HCT116 (cell line): ENCODE measurements around the gene TANC1. TPM values are rescaled to one million over a fixed set of nuclear protein-coding genes. Genes with fewer than 3 reads are reported as not detected.

ENCODE experiments used
- ATAC-seq: fragments of 200-7000 bp; cut with Tn5 transposase; 2 replicates; pipeline ENCODE4 v1.9.1; 2020; ENCODE audit warnings: mild to moderate bottlenecking, moderate library complexity
- BruUV-seq: library from RNA; stranded (reverse); fragments of 400-500 nt; replicated peaks from 2 replicates; lab custom pipeline; 2021; lab: Mats Ljungman, UMichigan
- CTCF ChIA-PET: fragments of 300-600 bp; sonication (Branson Sonifier 250); formaldehyde crosslinking; loops from one replicate; lab custom pipeline; 2021; ENCODE audit warnings: antibody characterized with exemption; lab: Charles Lee
- POLR2A ChIA-PET: fragments of 300-600, 350-600 bp; sonication (Branson Sonifier 250); formaldehyde crosslinking; loops from one replicate; lab custom pipeline; 2021; ENCODE audit warnings: antibody characterized with exemption; lab: Charles Lee
- RAD21 ChIA-PET, 2 experiments: fragments of 300-600 bp; sonication (Branson Sonifier 250); formaldehyde crosslinking; loops; one replicate each; lab custom pipeline; 2023; ENCODE audit warnings: low total read pairs in 2 of 2; ENCODE audit not compliant: uncharacterized antibody in 2 of 2, unreplicated experiment in 2 of 2, low non-redundant PET in 1 of 2; lab: Charles Lee
- DNase-seq: peaks from one replicate; pipeline ENCODE4 v3.0.0-alpha.2; 2010; ENCODE audit warnings: low read depth, low spot score
- H2AFZ ChIP-seq: fragments of 200-600 bp; shearing (Covaris generic), sonication (generic); 2 replicates; pipeline ENCODE4 v1.6.1; 2017; ENCODE audit warnings: low read depth, mixed run types, mixed read lengths, antibody characterized with exemption, low read length; ENCODE audit not compliant: poor library complexity, severe bottlenecking
- H3K27ac ChIP-seq: 2 replicates; pipeline ENCODE4 v1.5.1; 2012; ENCODE audit warnings: low read depth, low read length
- H3K27me3 ChIP-seq: fragments of 200-600 bp; sonication (generic); 2 replicates; pipeline ENCODE4 v1.6.1; 2016; ENCODE audit warnings: mixed run types, low read length, mixed read lengths; ENCODE audit not compliant: insufficient read depth
- H3K36me3 ChIP-seq, 2 experiments: fragments of 200-500 bp in 1 of 2; fragments of 200-600 bp in 1 of 2; sonication (Bioruptor generic) in 1 of 2; sonication (generic) in 1 of 2; 2 replicates each; pipeline versions ENCODE4 v1.5.1 to v1.6.1; 2014 to 2016; ENCODE audit warnings: low read length in 2 of 2, inconsistent platforms in 1 of 2, mixed read lengths in 1 of 2, mixed run types in 1 of 2; ENCODE audit not compliant: insufficient read depth in 2 of 2, control insufficient read depth in 1 of 2
- H3K4me1 ChIP-seq, 2 experiments: fragments of 200-600 bp in 1 of 2; sonication (generic) in 1 of 2; 2 replicates each; pipeline versions ENCODE4 v1.5.1 to v1.6.1; 2012 to 2017; ENCODE audit warnings: low read length in 2 of 2, inconsistent platforms in 1 of 2, mild to moderate bottlenecking in 1 of 2, mixed read lengths in 1 of 2, mixed run types in 1 of 2, moderate library complexity in 1 of 2; ENCODE audit not compliant: insufficient read depth in 2 of 2, control insufficient read depth in 1 of 2
- H3K4me2 ChIP-seq: fragments of 200-600 bp; sonication (generic); 2 replicates; pipeline ENCODE4 v1.6.1; 2017; ENCODE audit warnings: mixed run types, low read length, mixed read lengths
- H3K4me3 ChIP-seq, 2 experiments: fragments of 200-600 bp in 1 of 2; sonication (generic) in 1 of 2; replicated peaks in 1 of 2; 2 replicates each; pipeline ENCODE4 v1.5.1; 2011 to 2016; ENCODE audit warnings: low read length in 2 of 2, control low read depth in 1 of 2, low read depth in 1 of 2, mild to moderate bottlenecking in 1 of 2, mixed read lengths in 1 of 2, mixed run types in 1 of 2
- H3K79me2 ChIP-seq: fragments of 200-600 bp; sonication (generic); 2 replicates; pipeline ENCODE4 v1.6.1; 2017; ENCODE audit warnings: mild to moderate bottlenecking, mixed run types, low read length, moderate library complexity, mixed read lengths; ENCODE audit not compliant: insufficient read depth
- H3K9ac ChIP-seq: fragments of 200-600 bp; sonication (generic); 2 replicates; pipeline ENCODE4 v1.6.1; 2016; ENCODE audit warnings: low read length, mixed read lengths
- H3K9me2 ChIP-seq: fragments of 200-600 bp; sonication (generic), shearing (Covaris generic); 2 replicates; pipeline ENCODE4 v1.6.1; 2017; ENCODE audit warnings: mixed run types, mild to moderate bottlenecking, moderate library complexity; ENCODE audit not compliant: insufficient read depth
- H3K9me3 ChIP-seq, 2 experiments: fragments of 200-500 bp in 1 of 2; fragments of 200-600 bp in 1 of 2; sonication (Bioruptor generic) in 1 of 2; sonication (generic) in 1 of 2; 2 replicates each; pipeline ENCODE4 v1.6.1; 2014 to 2017; ENCODE audit warnings: low read length in 2 of 2, mixed read lengths in 2 of 2, inconsistent platforms in 1 of 2, low read depth in 1 of 2, mild to moderate bottlenecking in 1 of 2, mixed run types in 1 of 2, moderate library complexity in 1 of 2; ENCODE audit not compliant: control insufficient read depth in 1 of 2, insufficient read depth in 1 of 2
- H4K20me1 ChIP-seq: fragments of 200-600 bp; sonication (generic), shearing (Covaris generic); 2 replicates; pipeline ENCODE4 v1.6.1; 2017; ENCODE audit warnings: mixed run types, mild to moderate bottlenecking, moderate library complexity; ENCODE audit not compliant: insufficient read depth
- ATF3 ChIP-seq: IDR thresholded peaks from 2 replicates; pipeline ENCODE4 v1.6.1; 2012
- CTCF ChIP-seq, 3 experiments: fragments of 200-600 bp in 1 of 3; sonication (generic) in 1 of 3; IDR thresholded peaks in 2 of 3; conservative IDR thresholded peaks in 1 of 3; 2 replicates each; pipeline ENCODE4 v1.5.1; 2012 to 2017; ENCODE audit warnings: low read depth in 2 of 3, low read length in 2 of 3, antibody characterized with exemption in 1 of 3, borderline replicate concordance in 1 of 3, control low read depth in 1 of 3, mild to moderate bottlenecking in 1 of 3, mixed read lengths in 1 of 3, mixed run types in 1 of 3, moderate library complexity in 1 of 3; ENCODE audit not compliant: insufficient read depth in 1 of 3
- ELF1 ChIP-seq: IDR thresholded peaks from 2 replicates; pipeline ENCODE4 v1.6.1; 2012; ENCODE audit warnings: low read depth, borderline replicate concordance
- EZH2 ChIP-seq: fragments of 200-600 bp; sonication (generic); IDR thresholded peaks from 2 replicates; pipeline ENCODE4 v1.6.1; 2017; ENCODE audit warnings: antibody characterized with exemption, mixed run types
- MAX ChIP-seq: IDR thresholded peaks from 2 replicates; pipeline ENCODE4 v1.6.1; 2012
- POLR2A ChIP-seq: IDR thresholded peaks from 2 replicates; pipeline ENCODE4 v1.7.0; 2011; ENCODE audit warnings: borderline replicate concordance; ENCODE audit not compliant: insufficient read depth, insufficient read length; ENCODE audit errors: extremely low read depth
- SIN3A ChIP-seq: IDR thresholded peaks from 2 replicates; pipeline ENCODE4 v1.6.1; 2012; ENCODE audit warnings: low read depth
- SP1 ChIP-seq: IDR thresholded peaks from 2 replicates; pipeline ENCODE4 v1.6.1; 2012; ENCODE audit warnings: low read depth
- SRF ChIP-seq: IDR thresholded peaks from 2 replicates; pipeline ENCODE4 v1.6.1; 2012; ENCODE audit warnings: low read depth
- TCF7L2 ChIP-seq: IDR thresholded peaks from 2 replicates; pipeline ENCODE4 v1.7.0; 2011; ENCODE audit warnings: borderline replicate concordance, inconsistent platforms; ENCODE audit not compliant: insufficient read depth, insufficient read length; ENCODE audit errors: extremely low read depth
- ZNF274 ChIP-seq: fragments of 200-500 bp; sonication (Bioruptor generic); IDR thresholded peaks from 2 replicates; pipeline ENCODE4 v1.6.1; 2014; ENCODE audit warnings: mild to moderate bottlenecking, low read depth, low read length, inconsistent platforms
- intact Hi-C: fragments of 100-400 bp; cut with micrococcal nuclease; formaldehyde crosslinking; loops from 2 replicates; pipeline ENCODE4 v1.10.0; 2022
- total RNA-seq: library from RNA; stranded (reverse); gene quantifications from one replicate; pipeline ENCODE4 v1.2.1, GENCODE V29; 2021; ENCODE audit not compliant: unreplicated experiment

TANC1 gene
- total RNA-seq, 1 experiment from 2014 or later = 15.1 TPM

GRCh38 chr2:159177957-159178356 lies 209.5 kb downstream of the TANC1 start:
- BruUV-seq = no TSS peak
- Histone ChIP-seq H3K27ac (no peak overlapping the region), H3K4me3 (no peak overlapping the region), H2AFZ (no peak overlapping the region), H3K36me3 (peaks cover 2 to 4% of the 10 kb centered on the region in 2 experiments; a peak in 1 of 4 replicates), H3K27me3 (no peaks in the 10 kb centered on the region), H4K20me1 (no peaks in the 10 kb centered on the region), H3K4me2 (no peak overlapping the region), H3K9ac (no peak overlapping the region), H3K79me2 (no peaks in the 10 kb centered on the region), H3K9me3 (no peaks in the 10 kb centered on the region), H3K4me1 (no peaks in the 10 kb centered on the region), H3K9me2 (no peaks in the 10 kb centered on the region)
- POLR2A ChIA-PET = no interaction called here
- CTCF ChIA-PET = no interaction called here
- DNase-seq (no peak), ATAC-seq (no peak)
- intact Hi-C loops = no loop called here
- TF ChIP-seq SP1 = no peak
- TF ChIP-seq ZNF274 = no peak
- no peak for TF ChIP-seq EZH2
- TF ChIP-seq TCF7L2 = no peak
- TF ChIP-seq ATF3 = no peak
- TF ChIP-seq ELF1 = no peak
- no peak for TF ChIP-seq MAX
- no peak for TF ChIP-seq POLR2A
- RAD21 ChIA-PET = no interaction called here

GRCh38 chr2:159179096-159179495 lies 210.7 kb downstream of the TANC1 start:
- intact Hi-C loops = no loop called here
- no peak overlapping the region for H3K4me2 ChIP-seq
- H3K4me1 ChIP-seq = no peaks in the 10 kb centered on the region
- peaks cover 2 to 4% of the 10 kb centered on the region in 2 experiments; a peak in 1 of 4 replicates for H3K36me3 ChIP-seq
- no peak overlapping the region for H3K9ac ChIP-seq
- no peak overlapping the region for H3K27ac ChIP-seq
- H2AFZ ChIP-seq = no peak overlapping the region
- BruUV-seq = no TSS peak
- H3K27me3 ChIP-seq = no peaks in the 10 kb centered on the region
- DNase-seq (no peak), ATAC-seq (no peak)
- H3K4me3 ChIP-seq = no peak overlapping the region
- H3K79me2 ChIP-seq = no peaks in the 10 kb centered on the region
- no peak for TF ChIP-seq CTCF (IDR thresholded peaks at IDR 0.05 in 2 of 3, conservative IDR thresholded peaks at IDR 0.05 in 1 of 3; ENCODE audit: borderline replicate concordance in 1 of 3, insufficient read depth in 1 of 3, low read depth in 2 of 3, low read length in 2 of 3)
- TF ChIP-seq SIN3A = no peak
- no peak for TF ChIP-seq SP1
- no peak for TF ChIP-seq SRF
- ChIA-PET RAD21 (no interaction called here), CTCF (no interaction called here), POLR2A (no interaction called here)
- no peaks in the 10 kb centered on the region for H3K9me3 ChIP-seq
- H3K9me2 ChIP-seq = no peaks in the 10 kb centered on the region
- H4K20me1 ChIP-seq = no peaks in the 10 kb centered on the region
